GM18508 (cell line): ENCODE results near the gene FGF11.
A peak's percentile ranks its signal among the peaks of the same experiment; 100 is the strongest.

Source experiments
- ATAC-seq: cut with Tn5 transposase; IDR thresholded peaks from one replicate; pipeline ENCODE4 v1.9.1; 2021; ENCODE audit warnings: moderate number of reproducible peaks; ENCODE audit not compliant: insufficient read depth, unreplicated experiment

Gene FGF11

DNA sequence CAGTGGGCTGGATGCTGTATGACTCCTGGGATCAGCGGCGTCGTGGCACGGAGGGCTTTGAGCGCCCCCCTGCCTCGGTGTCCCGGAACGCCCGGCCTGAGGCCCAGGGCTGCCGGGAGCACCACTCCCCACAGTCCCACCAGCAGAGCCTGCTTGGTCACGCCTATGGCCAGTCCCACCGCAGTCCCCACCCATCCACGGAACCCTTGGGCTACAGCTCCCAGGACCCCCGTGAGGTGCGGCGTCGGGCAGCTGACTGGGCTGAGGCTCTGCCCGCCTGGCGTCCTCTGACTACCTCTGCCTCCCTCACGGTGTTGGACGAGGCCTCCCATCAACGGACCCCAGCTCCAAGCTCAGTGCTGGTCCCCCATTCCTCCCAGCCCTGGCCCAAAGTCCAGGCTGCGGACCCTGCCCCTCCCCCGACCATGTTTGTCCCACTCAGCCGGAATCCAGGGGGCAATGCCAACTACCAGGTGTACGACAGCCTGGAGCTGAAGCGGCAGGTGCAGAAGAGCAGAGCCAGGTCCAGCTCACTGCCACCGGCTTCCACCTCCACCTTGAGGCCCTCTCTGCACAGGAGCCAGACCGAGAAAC is 12.3 kb upstream of the FGF11 start:
- no peak for ATAC-seq

DNA sequence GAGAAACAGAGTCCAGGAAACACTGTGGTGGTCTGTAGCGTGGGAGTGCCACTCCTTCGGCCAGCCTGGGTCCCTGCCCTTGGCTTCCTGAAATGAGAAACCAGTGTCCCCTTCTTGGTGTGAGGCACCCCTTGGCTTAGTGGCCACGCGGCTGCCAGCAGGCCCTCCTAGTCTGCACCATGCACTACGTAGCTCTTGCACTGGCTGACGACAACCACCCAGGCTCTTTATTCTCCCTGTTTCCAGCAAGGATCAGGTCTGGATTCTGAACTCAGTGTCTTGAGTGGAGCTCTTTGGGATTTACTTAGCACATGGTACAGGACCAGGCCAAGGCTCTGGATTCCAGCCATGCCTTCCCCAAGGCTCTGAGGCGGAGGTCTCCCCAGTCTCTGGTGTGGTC is 11.8 kb upstream of the FGF11 start:
- ATAC-seq: no peak

DNA sequence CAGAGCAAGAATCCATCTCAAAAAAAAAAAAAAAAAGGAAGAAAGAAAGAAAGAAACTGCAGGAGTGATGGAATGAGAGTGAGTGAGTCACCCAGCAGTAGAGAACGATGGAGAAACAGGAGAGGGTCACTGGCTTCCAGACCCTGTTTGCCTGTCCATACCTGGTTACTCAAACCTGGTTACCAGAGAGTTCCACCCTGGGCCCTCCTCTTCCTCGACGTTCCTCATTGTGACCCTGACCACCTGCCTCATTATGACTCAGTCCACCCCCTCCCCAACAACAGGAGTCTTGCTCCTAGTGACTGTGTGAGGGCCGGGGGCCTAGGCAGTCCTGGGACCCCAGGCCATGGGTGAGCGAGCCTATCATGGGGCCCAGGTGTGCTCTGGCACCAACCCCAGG is 10.8 kb upstream of the FGF11 start, which contains the start of gene SPEM3:
SPEM3 (plus strand) TSS at position 301 of the 400 bp plus-strand sequence; CDS start at position 347, 46 bp downstream.
- no peak for ATAC-seq

DNA sequence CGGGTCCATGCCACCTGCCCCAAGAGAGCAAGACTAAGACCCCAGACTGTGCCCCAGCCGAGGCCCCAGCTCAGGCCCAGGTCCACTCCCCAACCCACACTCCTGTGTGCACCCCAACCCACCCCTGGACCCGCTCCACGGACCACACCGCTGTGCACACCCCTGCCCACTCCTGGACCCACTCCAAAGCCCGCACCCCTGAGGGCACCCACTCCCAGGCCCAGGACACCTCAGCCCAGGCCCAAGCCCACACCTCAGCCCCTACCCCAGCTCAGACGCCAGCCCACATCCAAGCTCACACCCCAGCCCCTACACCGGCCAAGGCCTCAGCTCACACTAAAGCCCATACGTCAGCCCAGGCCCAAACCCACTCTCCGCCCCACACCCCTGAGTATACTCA is 9.6 kb upstream of the FGF11 start:
- ATAC-seq: no peak

DNA sequence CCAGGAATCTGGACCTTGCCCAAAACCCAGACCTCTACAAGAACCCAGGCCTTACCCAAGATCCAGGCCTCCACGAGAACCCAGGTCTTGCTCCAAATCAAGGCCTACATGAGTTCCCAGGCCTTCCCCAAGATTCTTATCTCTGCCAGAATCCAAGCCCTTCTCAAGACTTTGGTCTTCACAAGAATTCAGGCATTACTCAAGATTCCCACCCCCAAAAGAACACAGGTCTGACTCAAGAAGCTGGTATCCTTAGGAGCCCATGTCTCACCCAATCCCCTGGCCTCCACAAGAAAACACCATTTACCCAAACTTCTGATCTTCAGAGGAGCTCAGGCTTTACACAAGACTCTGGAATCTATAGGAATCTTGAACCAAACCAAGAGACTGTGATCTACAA is 8.1 kb upstream of the FGF11 start:
- ATAC-seq: no peak

DNA sequence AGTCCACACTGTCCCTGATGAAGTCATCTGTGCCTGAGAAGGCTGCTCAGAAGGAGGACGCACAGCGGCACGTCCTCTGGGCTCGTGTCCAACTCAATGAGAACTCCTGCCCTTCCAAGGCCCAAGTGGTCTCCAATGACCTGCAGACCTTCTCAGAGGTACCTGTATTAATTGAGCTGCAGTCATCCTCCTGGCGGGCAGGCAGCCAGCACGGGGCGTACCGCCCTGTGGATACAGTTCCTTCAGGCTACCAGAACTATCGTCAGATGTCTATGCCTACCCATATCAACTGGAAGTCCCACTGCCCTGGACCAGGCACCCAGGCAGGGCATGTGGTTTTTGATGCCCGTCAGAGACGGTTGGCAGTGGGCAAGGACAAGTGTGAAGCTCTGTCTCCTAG is 7.0 kb upstream of the FGF11 start:
- no peak for ATAC-seq

DNA sequence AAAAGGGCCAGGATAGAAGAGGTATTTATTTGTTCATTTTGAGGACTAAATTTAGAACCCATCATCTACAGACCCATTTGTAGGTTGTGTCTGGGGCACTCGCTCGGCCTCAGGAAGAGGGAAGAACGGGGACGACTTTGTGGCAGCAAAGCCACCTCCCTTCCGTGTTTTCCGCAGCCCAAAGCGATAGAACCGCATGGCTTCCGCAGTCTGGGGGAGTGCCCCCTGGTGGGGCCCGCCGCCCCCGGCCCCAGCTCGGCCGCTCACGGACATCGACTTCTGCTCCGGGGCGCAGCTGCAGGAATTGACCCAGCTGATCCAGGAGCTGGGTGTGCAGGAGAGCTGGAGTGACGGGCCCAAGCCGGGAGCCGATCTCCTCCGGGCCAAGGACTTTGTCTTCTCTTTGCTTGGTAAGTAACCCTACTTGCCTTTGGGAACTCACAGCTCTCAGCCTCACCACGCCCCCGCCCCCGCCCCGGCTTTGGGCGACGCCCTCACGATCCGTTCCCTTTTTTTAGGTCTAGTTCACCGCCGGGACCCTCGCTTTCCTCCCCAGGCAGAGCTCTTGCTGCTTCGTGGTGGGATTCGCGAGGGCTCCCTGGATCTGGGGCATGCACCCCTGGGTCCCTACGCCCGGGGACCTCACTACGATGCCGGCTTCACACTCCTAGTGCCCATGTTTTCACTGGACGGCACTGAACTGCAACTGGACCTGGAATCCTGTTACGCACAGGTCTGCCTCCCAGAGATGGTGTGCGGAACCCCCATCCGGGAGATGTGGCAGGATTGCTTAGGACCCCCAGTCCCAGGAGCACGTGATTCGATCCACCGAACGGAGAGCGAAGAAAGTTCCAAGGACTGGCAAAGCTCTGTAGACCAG is 3.4 kb upstream of the FGF11 start:
- ATAC-seq: peak; percentile 18

DNA sequence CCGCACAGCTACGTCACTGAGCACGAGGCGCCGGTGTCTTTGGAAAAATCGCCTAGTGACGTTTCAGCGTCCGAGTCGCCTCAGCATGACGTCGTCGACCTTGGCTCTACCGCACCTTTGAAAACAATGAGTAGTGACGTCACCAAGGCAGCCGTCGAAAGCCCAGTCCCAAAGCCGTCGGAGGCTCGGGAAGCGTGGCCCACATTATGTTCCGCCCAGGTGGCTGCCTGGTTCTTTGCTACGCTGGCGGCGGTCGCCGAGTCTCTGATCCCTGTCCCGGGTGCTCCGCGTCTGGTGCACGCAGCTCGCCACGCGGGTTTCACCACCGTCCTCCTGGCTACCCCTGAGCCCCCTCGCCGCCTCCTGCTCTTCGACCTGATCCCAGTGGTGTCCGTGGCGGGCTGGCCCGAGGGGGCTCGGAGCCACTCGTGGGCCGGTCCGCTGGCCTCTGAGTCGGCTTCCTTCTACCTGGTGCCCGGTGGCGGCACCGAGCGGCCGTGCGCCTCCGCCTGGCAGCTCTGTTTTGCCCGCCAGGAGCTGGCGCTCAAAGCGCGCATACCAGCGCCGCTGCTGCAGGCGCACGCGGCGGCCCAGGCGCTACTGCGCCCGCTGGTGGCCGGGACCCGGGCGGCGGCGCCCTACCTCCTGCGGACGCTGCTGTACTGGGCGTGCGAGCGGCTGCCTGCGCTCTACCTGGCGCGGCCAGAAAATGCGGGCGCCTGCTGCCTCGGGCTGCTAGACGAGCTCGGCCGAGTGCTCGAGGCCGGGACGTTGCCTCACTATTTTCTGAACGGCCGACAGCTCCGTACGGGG is 2.5 kb upstream of the FGF11 start:
- ATAC-seq: no peak

DNA sequence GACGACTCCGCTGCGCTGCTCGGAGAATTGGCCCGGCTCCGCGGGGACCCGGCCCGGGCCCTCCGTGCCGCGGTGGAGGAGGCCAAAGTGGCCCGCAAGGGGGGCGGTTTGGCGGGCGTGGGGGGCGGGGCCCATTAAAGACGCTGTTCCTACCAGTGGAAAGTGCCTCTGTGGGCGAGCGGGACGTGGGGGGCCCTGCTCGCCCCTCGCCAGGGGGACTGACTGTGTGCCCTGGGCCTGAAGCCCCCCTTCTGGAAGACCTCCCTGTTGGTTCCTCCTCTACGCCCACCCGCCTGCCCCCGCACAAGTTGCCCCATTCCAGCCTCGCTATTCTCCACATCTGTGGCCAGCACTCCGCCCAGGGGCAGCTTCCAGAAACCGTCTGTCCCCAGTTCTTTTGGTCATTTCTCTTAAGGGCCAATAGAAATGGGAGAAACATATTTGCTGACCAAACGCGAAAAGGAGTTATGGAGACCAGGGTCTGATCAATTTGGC is 1.9 kb upstream of the FGF11 start:
- no peak for ATAC-seq

DNA sequence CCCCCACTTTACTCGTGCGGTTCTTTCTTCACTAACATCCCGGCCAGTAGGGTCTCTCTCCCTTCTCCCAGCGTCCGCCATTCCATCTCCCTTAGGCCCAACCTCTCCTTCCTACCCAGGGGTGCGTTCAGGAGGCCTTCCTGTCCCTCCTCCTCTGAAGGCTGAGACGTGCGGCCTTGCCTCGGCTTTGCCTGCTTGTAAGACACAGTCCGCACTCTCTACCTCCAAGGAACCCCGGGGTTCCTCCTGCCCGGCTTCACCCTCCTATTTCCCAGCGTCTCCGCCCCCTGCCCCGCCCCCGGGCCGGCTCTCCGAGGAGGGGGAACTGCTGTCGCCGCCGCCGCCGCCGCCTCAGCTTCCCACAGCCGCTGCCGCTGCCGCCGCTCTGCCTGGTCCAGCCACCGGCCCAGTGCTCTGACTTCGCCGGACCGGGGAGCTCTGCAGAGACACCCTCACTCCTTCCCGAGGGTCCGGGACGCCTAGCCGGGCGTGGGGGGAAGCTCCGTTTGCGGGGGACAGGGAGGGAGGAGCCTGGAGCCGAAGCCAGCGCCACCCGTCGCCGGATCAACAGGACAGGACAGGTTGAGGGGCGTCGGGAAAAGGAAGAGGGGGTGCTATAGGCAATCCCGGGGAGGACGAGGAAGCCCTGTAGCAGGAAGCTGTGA is 1.2 kb upstream of the FGF11 start:
- no peak for ATAC-seq

DNA sequence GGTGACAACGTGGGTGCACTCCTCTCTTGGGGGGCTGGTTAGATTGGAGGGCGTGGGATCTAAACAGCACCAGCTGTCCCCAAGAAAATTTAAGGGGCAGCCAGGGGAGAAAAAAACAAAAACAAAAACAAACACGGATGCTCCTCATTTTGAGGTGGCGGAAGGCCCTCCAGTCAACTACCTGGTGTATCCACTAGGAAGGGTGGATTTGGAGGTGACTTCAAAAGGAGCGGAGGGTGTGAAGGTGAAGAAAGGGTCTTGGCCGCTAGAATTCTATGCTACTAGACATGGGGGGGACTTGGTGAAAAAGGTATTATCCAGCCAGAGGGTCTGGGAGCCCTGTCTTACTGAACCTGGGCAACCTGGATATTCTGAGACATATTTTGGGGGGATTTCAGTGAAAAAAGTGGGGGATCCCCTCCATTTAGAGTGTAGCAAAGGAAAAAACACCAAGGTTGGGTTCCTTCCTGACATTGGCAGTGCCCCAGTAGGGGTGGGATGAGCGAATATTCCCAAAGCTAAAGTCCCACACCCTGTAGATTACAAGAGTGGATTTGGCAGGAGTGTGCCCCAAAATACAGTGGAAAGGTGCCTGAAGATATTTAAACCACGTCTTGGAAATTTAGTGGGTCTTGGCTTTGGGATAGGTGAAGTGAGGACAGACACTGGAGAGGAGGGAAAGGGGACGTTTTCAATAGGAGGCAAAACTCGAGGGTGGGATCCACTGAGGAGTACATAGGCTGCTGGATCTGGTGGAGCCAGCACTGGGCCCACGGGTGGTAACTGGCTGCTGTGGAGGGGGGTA is 454 bp upstream of the FGF11 start:
- no peak for ATAC-seq

DNA sequence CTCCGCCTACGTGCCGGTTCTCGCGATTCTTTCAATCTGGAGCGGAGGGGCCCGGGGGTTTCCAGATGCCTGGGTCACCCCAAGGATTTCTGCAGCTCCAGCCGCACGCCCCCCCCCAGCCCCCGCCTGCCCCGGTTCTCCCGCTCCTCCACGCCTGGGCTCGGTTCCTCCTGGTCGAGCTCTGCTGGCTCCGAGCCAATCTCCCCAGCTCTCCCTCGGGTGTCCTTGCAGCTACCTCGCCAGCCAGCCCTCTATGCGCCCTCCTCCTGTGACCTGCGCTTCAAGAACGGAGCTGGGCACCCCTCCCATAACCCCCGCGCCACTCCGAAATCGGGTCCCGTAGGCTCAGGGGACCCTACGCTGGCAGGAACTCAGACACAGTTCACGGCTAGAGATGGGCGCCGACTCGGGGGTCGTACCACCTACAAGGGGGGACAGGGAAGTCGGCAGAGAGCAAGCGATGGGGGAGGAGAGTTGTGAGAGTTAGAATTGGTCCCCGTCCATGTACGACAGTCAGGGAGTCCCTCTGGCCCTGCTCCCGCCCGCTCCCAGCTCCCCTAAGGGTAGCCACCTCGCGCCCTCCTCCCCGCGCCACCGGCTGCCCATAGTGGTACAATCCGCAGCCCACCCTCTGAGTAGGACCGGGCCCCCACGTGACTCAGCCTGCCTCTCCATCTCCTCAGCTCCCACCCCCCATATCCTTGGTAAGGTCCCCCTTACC is 961 bp downstream of the FGF11 start:
- no peak for ATAC-seq

DNA sequence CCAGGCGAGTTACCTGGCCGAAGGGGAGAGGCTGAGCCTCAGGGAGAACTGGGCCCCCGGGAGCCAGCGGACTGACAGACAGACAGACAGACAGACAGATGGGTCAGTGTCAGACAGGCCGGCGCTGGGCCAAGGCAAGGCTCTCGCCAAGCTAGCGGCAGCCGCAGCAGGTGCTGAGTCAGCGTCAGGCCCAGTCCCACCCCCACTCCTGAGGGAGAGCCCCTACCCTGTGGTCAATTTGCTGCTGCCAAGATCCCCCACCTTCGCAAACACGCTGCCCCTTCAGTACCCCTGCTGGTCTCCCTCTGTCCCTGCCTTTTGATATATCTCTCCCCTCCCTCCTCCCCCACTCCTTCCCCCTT is 1.5 kb downstream of the FGF11 start:
- no peak for ATAC-seq

DNA sequence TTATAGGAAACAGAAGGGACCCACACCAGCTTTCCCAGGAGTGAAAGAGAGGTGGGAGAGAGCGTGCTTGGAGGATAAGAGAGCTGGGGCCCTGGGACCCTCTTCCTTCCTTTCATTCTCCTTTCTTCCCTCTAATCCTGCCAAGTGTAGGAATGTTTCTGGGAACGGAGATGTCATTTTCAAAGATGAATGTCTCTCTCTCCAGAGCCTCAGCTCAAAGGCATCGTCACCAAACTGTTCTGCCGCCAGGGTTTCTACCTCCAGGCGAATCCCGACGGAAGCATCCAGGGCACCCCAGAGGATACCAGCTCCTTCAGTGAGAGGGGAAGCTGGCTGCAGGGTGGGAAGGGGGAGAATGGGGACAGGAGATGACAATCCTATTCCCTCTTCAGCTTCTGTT is 2.0 kb downstream of the FGF11 start:
- ATAC-seq: no peak

DNA sequence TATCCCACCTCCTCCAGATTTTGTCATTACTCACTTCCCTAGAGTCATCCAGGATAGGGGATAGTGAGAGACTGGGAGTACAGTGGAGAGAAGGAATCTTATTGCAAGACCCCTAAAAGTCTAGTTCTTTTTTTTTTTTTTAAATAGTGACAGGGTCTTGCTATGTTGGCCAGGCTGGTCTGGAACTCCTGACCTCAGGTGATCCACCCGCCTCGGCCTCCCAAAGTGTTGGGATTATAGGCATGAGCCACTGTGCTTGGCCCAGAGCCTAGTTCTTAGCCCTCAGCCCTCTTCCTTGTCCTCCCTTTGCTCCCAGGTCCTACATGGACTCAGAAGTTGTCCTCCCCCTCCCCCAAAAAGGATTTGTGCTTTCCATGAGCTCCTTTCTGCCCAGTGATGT is 2.8 kb downstream of the FGF11 start:
- ATAC-seq: no peak

DNA sequence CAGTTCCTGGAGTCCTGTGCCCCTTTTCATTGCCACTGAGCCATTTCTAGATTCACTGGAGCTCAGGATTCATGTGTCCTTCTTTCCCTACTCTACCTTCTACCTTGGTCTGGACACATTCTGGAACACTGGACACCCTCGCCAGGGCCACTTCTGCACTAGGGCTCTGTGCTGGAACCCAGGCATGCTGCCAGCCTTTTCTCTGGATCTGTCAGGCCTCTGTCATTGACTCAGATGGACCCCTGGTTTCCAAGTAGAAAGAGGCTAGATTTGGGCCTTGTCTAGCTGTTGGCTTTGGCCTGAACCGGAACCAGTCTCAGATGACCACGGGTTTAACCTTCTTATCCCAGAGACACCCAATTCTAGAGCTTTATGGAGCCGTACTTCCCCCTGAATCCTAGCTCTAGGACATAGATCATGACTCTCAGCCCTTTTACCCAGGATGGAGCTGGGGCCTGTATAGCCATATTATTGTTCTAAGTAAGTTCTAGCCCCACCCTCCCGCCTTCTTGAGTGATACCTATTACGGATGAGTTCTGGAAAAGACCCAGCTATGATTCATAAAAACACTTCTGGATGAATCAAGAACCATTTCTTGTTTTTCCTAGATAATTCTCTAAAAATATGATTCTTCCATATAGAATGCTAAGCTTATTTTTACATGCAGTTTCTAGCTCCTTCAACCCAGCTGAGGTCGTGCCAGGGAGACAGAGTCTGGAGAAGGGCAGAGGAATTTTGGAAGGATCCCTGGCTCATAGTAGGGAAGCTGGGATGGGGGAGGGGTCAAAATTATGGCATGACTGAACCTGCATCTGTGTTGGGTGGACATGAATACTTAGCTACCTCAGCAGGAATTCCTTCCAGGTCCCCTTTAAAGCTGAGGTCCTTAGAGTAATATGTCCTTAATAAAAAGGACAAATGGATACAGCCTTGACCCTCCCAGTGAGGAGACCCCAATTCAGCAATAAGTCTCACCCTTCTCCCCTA is 4.5 kb downstream of the FGF11 start:
- no peak for ATAC-seq

DNA sequence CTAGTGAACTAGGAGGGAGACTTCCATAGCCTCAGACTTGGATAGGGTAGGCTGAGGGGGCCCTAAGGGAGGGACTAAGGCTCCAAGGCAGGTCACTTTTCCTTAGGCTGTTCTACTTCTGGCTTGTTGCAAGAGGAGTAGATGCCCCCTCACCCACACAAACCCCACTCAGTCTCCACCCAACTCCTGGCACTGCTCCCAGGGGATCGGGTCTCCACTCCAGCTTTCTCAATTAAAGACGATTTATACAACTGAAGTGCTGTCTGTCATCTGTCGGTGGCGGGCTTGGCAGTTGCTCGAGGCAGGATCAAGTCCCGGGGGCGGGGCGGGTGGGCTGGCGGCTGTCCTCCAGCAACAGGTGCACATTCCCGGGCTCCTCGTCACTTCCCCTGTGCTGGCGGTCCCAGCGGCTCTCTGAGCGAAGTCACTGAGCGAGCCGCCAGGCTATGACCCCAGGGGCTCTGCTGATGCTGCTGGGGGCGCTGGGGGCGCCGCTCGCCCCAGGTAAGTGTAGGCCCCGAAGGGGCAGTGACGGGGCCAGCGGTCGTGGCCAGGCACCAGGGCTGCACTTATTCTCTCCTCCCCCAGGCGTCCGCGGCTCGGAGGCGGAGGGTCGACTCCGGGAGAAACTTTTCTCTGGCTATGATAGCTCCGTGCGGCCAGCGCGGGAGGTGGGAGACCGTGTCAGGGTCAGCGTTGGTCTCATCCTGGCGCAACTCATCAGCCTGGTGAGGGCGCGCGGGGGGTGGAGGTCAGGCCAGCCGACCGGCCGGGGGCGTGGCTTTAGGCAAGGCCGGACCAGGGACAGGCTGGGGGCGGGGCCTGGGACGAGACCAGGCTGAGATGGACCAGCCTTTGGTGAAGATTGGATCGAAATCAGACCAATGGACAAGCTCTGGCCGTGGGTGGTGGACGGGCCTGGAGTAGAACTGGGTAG is 5.6 kb downstream of the FGF11 start, which contains the start of gene CHRNB1:
CHRNB1 (plus strand) TSS at position 380 of the 937 bp plus-strand sequence; CDS start at position 447, 67 bp downstream.
- no peak for ATAC-seq
